Activated CD8-positive, alpha-beta memory T cell treated with anti-CD3 and anti-CD28 coated beads for 48 hours (primary cell): ENCODE data around the gene THRB.

Experiments used
- DNase-seq, 3 experiments: peaks; one replicate each; pipeline ENCODE4 v3.0.0-alpha.2; 2020; ENCODE audit warnings: low read depth in 2 of 3, low spot score in 2 of 3

THRB gene

GRCh38 chr3:24191801-24192403 is 302.7 kb downstream of the THRB start:
- DNase-seq, result no peak

DNA sequence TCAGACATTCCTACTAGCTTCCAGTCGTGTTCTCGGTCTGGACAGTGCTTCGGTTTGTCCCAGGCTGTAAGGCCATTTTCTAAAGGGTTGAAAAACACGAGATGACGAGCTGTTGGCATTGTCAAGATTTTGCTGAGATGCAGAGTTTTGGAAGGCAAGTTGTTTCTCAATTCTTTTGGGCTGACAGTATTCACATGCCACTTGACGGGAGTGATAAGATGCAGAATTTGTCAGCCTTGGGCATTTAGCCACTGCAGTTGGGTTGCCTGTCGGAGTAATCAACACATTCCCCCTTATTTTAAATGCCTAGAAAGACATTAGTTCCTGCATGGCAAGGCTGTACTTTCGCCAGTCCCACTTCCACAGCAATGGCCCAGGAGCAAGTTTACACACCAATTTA is 304.4 kb downstream of the THRB start:
- DNase-seq, result no peak

- DNase-seq, result no peak
These were observed 308.8 kb downstream of the THRB start for GRCh38 chr3:24185738-24186384.

GRCh38 chr3:24184528-24185176 is 310.0 kb downstream of the THRB start:
- no peak for DNase-seq

GRCh38 chr3:24182756-24183155 is 311.9 kb downstream of the THRB start:
- no peak for DNase-seq

DNA sequence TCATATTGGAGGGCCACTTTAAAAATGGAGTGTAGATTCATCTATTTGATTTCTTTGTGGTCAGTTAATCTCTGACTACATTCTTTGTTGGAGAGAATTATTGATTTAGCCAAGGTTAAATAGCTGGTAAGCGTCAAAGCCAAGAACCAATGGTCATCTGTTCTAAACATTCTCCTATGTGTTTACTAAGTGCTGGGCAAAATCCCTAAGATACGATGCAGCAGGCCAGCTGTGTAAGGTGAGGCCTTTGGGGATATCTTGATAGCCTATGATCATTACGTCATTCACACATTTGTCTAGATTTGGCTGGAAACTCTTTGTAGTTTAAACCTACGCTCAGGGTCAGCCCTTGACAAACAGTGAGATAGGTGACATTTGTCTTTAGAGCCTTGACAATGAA is 313.4 kb downstream of the THRB start:
- DNase-seq, result no peak

- DNase-seq, result no peak
These were observed 314.0 kb downstream of the THRB start for GRCh38 chr3:24180616-24181015.

DNA sequence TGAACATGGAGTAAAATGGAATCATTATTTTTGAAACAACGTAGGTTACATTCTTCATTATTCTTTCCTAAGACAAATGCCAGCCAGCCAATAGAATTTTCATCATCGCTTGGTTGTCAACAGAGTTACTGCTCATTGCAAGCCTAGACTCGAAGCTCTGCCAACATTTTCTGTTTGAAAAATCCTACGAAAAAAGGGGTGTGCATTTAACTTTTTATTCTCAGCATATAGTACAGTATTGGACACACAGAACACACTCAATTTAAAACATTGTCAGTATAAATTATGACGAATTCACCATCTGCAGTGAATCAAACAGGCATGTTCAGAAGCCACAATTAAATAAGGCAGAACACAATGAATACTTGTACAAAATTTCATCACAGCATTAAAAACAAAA is 317.4 kb downstream of the THRB start:
- DNase-seq, result no peak

GRCh38 chr3:24174614-24175013 is 320.0 kb downstream of the THRB start:
- no peak for DNase-seq

DNA sequence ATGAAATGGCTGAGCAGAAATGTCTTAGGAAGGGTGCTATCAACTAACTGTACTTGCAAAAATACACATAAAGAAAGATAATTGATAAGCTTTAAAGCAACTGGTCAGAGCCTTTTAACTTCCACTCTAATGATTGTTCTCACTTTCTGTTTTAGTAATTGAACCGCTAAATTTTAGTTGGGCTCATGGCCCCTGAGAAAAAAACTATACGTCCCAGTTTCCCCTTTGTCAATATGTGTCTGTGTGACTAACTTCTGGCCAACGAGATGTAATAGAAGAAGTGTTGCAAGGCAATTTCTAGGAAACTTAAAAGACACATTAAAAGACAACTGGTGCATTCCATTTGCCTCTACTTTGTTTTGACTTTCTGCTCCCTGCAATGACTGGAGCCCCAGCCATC is 325.7 kb downstream of the THRB start:
- no peak for DNase-seq

DNA sequence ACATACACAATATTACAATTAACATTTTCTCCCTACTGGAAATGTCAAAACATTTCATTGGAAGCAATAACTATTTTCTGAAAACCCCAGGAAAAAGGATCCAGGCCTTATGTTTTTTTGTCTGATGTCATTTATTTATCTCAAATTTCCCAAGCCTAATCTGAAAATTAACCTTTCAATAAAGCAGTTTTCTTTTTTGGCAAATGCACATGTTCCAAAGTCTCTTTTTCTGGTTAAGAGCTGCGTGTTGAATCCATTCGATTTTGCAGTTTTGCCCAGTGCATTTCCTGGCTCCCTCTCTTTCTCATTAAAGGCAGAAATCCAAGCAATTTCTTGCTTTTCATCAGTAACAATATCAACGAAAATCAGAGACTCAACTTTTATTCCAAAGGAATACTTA is 327.2 kb downstream of the THRB start:
- DNase-seq, result no peak

DNA sequence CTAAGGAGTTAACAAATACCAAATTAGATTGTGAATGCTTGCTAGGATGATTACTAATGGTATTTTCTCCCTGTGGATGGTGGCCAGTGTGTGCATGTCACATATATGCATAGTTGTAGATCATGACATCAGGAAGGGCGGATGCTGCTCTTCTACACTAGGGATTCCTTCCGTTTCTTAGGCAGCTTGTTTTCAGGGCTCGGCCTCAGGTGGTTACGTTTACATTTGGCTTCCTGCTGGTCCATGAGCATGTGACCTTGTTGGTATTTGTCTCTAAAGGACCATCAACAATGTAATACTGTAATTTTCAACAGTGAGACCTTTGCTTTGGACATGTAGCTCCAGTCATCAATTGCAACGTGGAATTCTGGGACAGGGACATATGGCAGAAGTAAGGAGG is 328.1 kb downstream of the THRB start:
- DNase-seq, result no peak

DNA sequence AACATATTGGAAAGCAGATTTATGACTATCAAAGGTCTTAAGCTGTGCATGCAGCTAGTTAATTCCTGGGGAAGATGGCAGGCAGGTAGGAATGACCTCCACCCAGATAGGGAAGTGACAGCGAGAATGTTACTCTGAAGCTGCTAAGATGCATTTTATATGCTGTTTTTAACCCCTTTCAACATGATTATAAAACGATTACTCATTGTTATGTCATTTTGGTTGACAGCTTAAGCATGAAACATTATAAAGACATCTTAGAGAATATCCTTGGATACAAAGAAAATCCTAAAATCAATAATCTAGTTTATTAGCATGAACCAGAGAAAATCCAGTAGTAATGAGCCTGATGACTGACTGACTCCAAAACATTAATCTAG is 329.1 kb downstream of the THRB start:
- DNase-seq, result no peak

GRCh38 chr3:24164967-24165602 is 329.6 kb downstream of the THRB start:
- DNase-seq, result no peak

GRCh38 chr3:24162929-24163328 is 331.7 kb downstream of the THRB start:
- no peak for DNase-seq

- DNase-seq, result no peak
These were observed 332.8 kb downstream of the THRB start for GRCh38 chr3:24161841-24162240.

GRCh38 chr3:24160424-24161095 is 334.1 kb downstream of the THRB start:
- DNase-seq, result no peak

DNA sequence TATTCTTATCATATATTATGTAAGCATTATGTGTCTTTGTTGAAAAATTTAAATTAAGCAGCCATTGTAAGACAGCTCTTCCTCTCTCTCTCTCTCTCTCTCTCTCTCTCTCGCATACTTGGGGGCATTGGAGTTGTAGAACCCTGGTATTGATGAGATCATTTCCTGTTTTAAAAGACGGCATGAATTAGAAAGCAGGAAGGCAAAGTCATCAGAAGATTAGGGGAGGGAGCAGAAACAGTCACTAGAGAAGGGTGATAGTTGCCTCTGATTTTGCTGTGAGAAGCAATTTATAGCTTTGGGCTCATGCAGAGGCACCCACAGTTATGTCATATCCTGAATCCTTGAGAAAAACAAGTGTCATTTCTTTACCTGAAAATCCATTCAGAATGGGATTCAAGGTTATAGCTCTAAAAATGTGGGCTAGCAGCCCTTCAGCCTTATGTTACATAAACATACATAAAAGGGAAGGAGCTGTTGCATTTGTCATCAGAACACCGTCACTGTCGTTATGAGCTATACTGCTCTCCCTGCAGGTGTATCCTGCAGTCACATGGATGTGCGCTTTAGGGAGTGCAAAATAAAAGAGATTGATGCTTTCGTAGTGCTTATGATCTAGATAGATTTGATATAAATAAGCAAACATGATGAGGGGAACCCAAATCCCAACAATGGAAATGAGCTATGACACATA is 335.7 kb downstream of the THRB start:
- DNase-seq, result no peak

GRCh38 chr3:24157106-24157505 is 337.5 kb downstream of the THRB start:
- DNase-seq, result no peak

GRCh38 chr3:24156466-24156865 is 338.2 kb downstream of the THRB start:
- no peak for DNase-seq

- DNase-seq, result no peak
These were observed 339.4 kb downstream of the THRB start for GRCh38 chr3:24155276-24155675.
